SU-DHL-6 (cell line): Measurements from ENCODE around the gene CEP126.

Experiments used
- EZH2phosphoT487 ChIP-seq: fragments of 200-600 bp; sonication (generic), shearing (Covaris generic); conservative IDR thresholded peaks from 2 replicates; pipeline ENCODE4 v1.6.1; 2018; ENCODE audit warnings: mild to moderate bottlenecking, antibody characterized with exemption, low read length, moderate library complexity, mixed read lengths
- TF ChIP-seq, protein P1 (sequence below): fragments of 200-600 bp; sonication (generic); IDR thresholded peaks from one replicate; pipeline ENCODE4 v1.5.1; 2017; ENCODE audit warnings: antibody characterized with exemption, mild to moderate bottlenecking, low read length, moderate library complexity; ENCODE audit not compliant: insufficient read depth, poor library complexity, severe bottlenecking

DNA sequence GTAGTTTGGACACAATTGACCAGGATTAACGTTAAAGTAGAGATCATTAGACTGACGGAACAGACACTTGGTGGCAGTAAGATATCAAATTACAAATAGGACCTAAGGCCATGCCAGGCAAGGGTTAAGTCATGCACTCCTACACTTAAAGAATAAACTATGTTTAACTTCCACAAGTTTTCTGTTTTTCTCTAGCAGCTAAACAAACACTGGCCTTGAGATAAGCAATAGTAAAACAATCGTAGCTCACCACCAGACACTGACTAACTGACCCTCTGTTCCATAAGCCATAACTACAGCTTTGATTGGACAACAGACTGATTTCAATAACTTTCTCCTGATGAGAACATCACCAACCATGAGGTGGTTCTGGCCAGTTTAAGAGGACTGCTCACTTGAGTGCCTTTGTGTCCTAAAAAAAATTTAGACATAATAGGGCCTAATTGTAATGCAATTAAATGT, 2.0 kb upstream of the CEP126 start:
- TF ChIP-seq, protein P1, sequence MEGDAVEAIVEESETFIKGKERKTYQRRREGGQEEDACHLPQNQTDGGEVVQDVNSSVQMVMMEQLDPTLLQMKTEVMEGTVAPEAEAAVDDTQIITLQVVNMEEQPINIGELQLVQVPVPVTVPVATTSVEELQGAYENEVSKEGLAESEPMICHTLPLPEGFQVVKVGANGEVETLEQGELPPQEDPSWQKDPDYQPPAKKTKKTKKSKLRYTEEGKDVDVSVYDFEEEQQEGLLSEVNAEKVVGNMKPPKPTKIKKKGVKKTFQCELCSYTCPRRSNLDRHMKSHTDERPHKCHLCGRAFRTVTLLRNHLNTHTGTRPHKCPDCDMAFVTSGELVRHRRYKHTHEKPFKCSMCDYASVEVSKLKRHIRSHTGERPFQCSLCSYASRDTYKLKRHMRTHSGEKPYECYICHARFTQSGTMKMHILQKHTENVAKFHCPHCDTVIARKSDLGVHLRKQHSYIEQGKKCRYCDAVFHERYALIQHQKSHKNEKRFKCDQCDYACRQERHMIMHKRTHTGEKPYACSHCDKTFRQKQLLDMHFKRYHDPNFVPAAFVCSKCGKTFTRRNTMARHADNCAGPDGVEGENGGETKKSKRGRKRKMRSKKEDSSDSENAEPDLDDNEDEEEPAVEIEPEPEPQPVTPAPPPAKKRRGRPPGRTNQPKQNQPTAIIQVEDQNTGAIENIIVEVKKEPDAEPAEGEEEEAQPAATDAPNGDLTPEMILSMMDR: no peak
- TF ChIP-seq EZH2phosphoT487: no peak
